Ovary (tissue), 1 donor: Measurements from ENCODE around the gene CCNC.

Experiments used
- EP300 ChIP-seq: sonication (generic); formaldehyde crosslinking; IDR thresholded peaks from one replicate; pipeline ENCODE4 v1.6.1; 2017; ENCODE audit warnings: antibody characterized with exemption
- POLR2A ChIP-seq: fragments of 450-650 bp; IDR thresholded peaks from one replicate; pipeline ENCODE4 v1.6.1; 2017; ENCODE audit warnings: antibody characterized with exemption, mild to moderate bottlenecking, moderate library complexity

DNA sequence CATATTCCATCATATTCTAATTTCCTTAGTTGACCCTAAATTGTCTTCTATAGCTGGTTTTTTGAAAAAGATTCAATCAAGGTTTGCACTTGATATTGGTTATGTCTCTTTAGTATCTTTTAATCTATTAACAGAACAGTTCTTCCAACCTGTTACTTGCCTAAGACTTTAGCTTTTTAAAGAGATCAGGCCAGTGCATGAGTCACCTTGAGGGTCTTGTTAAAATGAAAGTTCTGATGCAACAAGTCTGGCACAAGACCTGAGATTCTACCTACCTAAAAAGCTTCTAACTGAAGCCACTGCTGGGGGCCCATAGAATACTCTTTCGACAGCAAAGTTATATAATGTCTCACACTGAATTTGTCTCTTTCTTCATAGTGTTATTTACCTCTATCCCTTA is 56.4 kb downstream of the CCNC start:
- TF ChIP-seq EP300 (no peak), POLR2A (no peak)
